NT2/D1 (cell line): ENCODE measurements around the gene CLASP1.

Experiments
- DNase-seq: peaks from one replicate; pipeline ENCODE4 v3.0.0-alpha.2; 2011; ENCODE audit warnings: low read depth, low spot score
- H3K27me3 ChIP-seq: 2 replicates; pipeline ENCODE4 v1.6.0; 2011; ENCODE audit warnings: mild to moderate bottlenecking; ENCODE audit not compliant: insufficient read length, insufficient read depth
- H3K36me3 ChIP-seq: 2 replicates; pipeline ENCODE4 v1.6.1; 2011; ENCODE audit warnings: mild to moderate bottlenecking, low read length, mixed read lengths; ENCODE audit not compliant: insufficient read depth, insufficient read length
- H3K4me1 ChIP-seq: 2 replicates; pipeline ENCODE4 v1.5.1; 2011; ENCODE audit not compliant: insufficient read depth, insufficient read length
- H3K4me3 ChIP-seq: 2 replicates; pipeline ENCODE4 v1.5.1; 2011; ENCODE audit warnings: low read depth; ENCODE audit not compliant: insufficient read length
- H3K9ac ChIP-seq: 2 replicates; pipeline ENCODE4 v1.6.0; 2011; ENCODE audit warnings: low read depth; ENCODE audit not compliant: insufficient read length
- H3K9me3 ChIP-seq: 2 replicates; pipeline ENCODE4 v1.5.1; 2011; ENCODE audit warnings: mild to moderate bottlenecking, low read length; ENCODE audit not compliant: insufficient read depth
- SUZ12 ChIP-seq: IDR thresholded peaks from 2 replicates; pipeline ENCODE4 v1.6.1; 2011; ENCODE audit not compliant: insufficient read length, insufficient read depth; ENCODE audit errors: extremely low read depth
- YY1 ChIP-seq: IDR thresholded peaks from 2 replicates; pipeline ENCODE4 v1.6.1; 2011; ENCODE audit not compliant: insufficient read length, insufficient read depth
- ZNF274 ChIP-seq: IDR thresholded peaks from 2 replicates; pipeline ENCODE4 v1.6.1; 2011; ENCODE audit warnings: mild to moderate bottlenecking, low read depth, low read length

Gene CLASP1

GRCh38 chr2:121587131-121587530 is 62.1 kb downstream of the CLASP1 start:
- Histone ChIP-seq H3K9ac (no peak overlapping the region), H3K36me3 (peaks cover 7% of the 10 kb centered on the region), H3K27me3 (no peaks in the 10 kb centered on the region), H3K9me3 (no peaks in the 10 kb centered on the region), H3K4me3 (no peak overlapping the region), H3K4me1 (no peaks in the 10 kb centered on the region)
- TF ChIP-seq SUZ12 (no peak), ZNF274 (no peak), YY1 (no peak)
- no peak for DNase-seq

- Histone ChIP-seq H3K9ac (no peak overlapping the region), H3K27me3 (no peaks in the 10 kb centered on the region), H3K9me3 (no peaks in the 10 kb centered on the region), H3K4me3 (no peak overlapping the region), H3K4me1 (no peaks in the 10 kb centered on the region), H3K36me3 (peaks cover 7% of the 10 kb centered on the region)
- TF ChIP-seq SUZ12 (no peak), ZNF274 (no peak), YY1 (no peak)
- DNase-seq, result no peak
Observed at GRCh38 chr2:121584741-121585140, 64.5 kb downstream of the CLASP1 start.

- H3K9me3 ChIP-seq, result no peaks in the 10 kb centered on the region
- H3K9ac ChIP-seq, result no peak overlapping the region
- no peaks in the 10 kb centered on the region for H3K4me1 ChIP-seq
- no peak for TF ChIP-seq YY1
- no peak for TF ChIP-seq ZNF274
- TF ChIP-seq SUZ12, result no peak
- no peak overlapping the region for H3K4me3 ChIP-seq
- peaks cover 4% of the 10 kb centered on the region for H3K36me3 ChIP-seq
- H3K27me3 ChIP-seq, result no peaks in the 10 kb centered on the region
- DNase-seq, result no peak
Observed at GRCh38 chr2:121583555-121583954, 65.7 kb downstream of the CLASP1 start.

GRCh38 chr2:121582272-121582671 is 67.0 kb downstream of the CLASP1 start:
- Histone ChIP-seq H3K36me3 (peaks cover 3% of the 10 kb centered on the region), H3K27me3 (no peaks in the 10 kb centered on the region), H3K9ac (no peak overlapping the region), H3K9me3 (no peaks in the 10 kb centered on the region), H3K4me1 (no peaks in the 10 kb centered on the region), H3K4me3 (no peak overlapping the region)
- no peak for DNase-seq
- TF ChIP-seq YY1 (no peak), SUZ12 (no peak)

DNA sequence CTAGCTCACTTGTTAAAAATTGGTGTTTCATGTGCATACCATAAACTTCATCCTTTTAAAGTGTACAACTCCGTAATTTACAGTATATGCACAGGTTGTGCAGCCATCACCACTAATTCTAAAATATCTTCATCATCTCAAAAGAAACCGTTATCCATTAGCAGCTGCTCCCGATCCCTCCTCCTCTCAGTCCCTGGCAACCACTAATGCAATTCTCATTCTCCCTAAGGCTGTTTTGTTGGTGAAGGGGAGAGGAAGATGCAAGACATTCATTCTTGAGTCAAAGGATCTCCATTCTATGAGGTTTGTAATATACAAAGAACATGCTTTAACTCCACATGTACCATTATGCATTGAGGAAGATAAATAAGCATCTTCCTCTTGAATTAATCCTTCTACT is 70.0 kb downstream of the CLASP1 start:
- H3K9ac ChIP-seq, result no peak overlapping the region
- H3K4me1 ChIP-seq, result no peaks in the 10 kb centered on the region
- H3K27me3 ChIP-seq, result no peaks in the 10 kb centered on the region
- TF ChIP-seq ZNF274, result no peak
- TF ChIP-seq YY1, result no peak
- no peak for TF ChIP-seq SUZ12
- no peak for DNase-seq
- no peak overlapping the region for H3K4me3 ChIP-seq
- no peaks in the 10 kb centered on the region for H3K9me3 ChIP-seq
- no peaks in the 10 kb centered on the region for H3K36me3 ChIP-seq

DNA sequence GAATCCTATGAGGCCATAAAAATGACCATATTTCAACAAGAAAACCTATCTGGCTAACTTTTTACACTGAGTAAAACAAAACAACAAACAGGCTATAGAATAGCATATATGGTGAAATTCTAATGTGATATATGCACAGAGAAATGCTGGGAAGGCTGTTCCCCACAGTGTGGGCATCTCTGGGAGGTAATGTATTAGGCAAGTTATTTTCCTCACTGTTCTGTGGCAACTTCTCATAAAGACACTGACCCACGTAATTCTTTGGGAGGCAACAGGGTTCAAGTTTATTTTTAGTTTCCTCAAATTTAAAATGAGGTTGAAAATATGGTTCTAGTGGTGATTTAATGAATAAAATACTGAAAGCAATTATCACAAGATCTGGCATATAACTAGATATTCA is 71.9 kb downstream of the CLASP1 start:
- no peaks in the 10 kb centered on the region for H3K9me3 ChIP-seq
- H3K27me3 ChIP-seq, result no peaks in the 10 kb centered on the region
- no peak for DNase-seq
- H3K36me3 ChIP-seq, result no peaks in the 10 kb centered on the region
- H3K9ac ChIP-seq, result no peak overlapping the region
- no peak for TF ChIP-seq YY1
- TF ChIP-seq ZNF274, result no peak
- TF ChIP-seq SUZ12, result no peak
- H3K4me1 ChIP-seq, result no peaks in the 10 kb centered on the region
- no peak overlapping the region for H3K4me3 ChIP-seq

DNA sequence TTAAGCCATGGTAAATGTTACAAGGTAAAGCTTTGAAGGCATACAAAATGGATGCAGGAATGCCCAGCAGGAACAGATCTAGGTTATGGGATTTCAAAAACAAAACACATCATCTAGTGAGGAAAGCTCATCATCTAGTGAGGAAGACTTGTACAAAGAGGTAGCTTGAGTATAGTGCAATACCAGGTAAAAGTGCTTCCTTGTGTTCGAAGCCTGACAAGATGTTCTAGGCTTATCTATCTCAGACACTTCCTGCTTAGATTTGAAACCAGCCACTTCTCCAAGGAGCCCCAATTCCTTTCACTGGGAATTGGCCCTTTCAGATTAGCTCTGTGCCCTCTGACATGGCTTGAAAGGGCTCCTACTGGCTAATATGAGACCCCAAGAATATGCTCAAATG is 73.0 kb downstream of the CLASP1 start:
- TF ChIP-seq SUZ12 (no peak), YY1 (no peak), ZNF274 (no peak)
- Histone ChIP-seq H3K9ac (no peak overlapping the region), H3K4me1 (no peaks in the 10 kb centered on the region), H3K27me3 (no peaks in the 10 kb centered on the region), H3K4me3 (no peak overlapping the region), H3K36me3 (no peaks in the 10 kb centered on the region), H3K9me3 (no peaks in the 10 kb centered on the region)
- DNase-seq, result no peak

DNA sequence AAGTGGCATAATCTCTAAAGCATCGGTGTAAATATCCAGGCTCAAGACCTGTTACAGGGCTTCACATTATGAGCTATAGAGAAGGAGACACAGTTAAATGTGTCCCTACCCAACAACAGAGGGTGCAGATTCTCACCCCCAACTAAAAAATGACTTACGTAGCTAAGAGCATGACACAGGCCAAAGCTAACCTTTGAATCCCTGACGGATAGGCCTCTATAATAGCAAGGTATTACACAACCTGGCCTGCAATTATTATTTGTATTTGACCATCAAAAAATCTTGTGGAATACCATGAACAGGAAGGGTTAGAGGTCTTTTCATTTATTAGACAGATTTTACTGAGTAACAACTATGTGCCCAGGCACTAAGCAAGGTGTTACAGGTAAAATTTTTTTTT is 73.5 kb downstream of the CLASP1 start:
- no peaks in the 10 kb centered on the region for H3K36me3 ChIP-seq
- H3K4me1 ChIP-seq, result no peaks in the 10 kb centered on the region
- no peak overlapping the region for H3K9ac ChIP-seq
- DNase-seq, result no peak
- no peak overlapping the region for H3K4me3 ChIP-seq
- H3K27me3 ChIP-seq, result no peaks in the 10 kb centered on the region
- H3K9me3 ChIP-seq, result no peaks in the 10 kb centered on the region
- TF ChIP-seq ZNF274, result no peak
- TF ChIP-seq SUZ12, result no peak
- no peak for TF ChIP-seq YY1
